GM12801 (cell line): Measurements from ENCODE around the gene LRRC46.

Experiments used
- CTCF ChIP-seq: IDR thresholded peaks from one replicate; pipeline ENCODE4 v1.5.1; 2011; ENCODE audit warnings: control low read depth; ENCODE audit not compliant: insufficient read length; ENCODE audit errors: extremely low read depth

Gene LRRC46

GRCh38 chr17:47875011-47875985, 43.8 kb downstream of the LRRC46 start:
- TF ChIP-seq CTCF: no peak

- TF ChIP-seq CTCF: no peak
Measured at GRCh38 chr17:47877368-47878034, 46.0 kb downstream of the LRRC46 start.

- TF ChIP-seq CTCF: no peak
Measured at GRCh38 chr17:47878203-47879027, 46.9 kb downstream of the LRRC46 start.

GRCh38 chr17:47879028-47879585, 47.6 kb downstream of the LRRC46 start:
- no peak for TF ChIP-seq CTCF

- TF ChIP-seq CTCF: no peak
Measured at GRCh38 chr17:47879776-47880454, 48.4 kb downstream of the LRRC46 start.

GRCh38 chr17:47882247-47882646, 50.8 kb downstream of the LRRC46 start:
- no peak for TF ChIP-seq CTCF
